NCI-H2227 (cell line): ENCODE results near the gene SYNDIG1L.
"Not testable (repeated sequence)": the region's sequence is repeated elsewhere in the genome, so short reads cannot be mapped to it uniquely, and the experiment has no call there.

Source experiments
- DNase-seq: peaks from one replicate; lab custom pipeline; 2025; ENCODE audit not compliant: unreplicated experiment; lab: John Stamatoyannopoulos, UW

Gene SYNDIG1L

GRCh38 chr14:74403619-74404417 is 22.2 kb downstream of the SYNDIG1L start:
- no peak for DNase-seq

- DNase-seq, result peak; percentile 10
Observed at GRCh38 chr14:74402401-74403251, 23.4 kb downstream of the SYNDIG1L start.

- peak; percentile 49 for DNase-seq
Observed at GRCh38 chr14:74401504-74402241, 24.3 kb downstream of the SYNDIG1L start.

GRCh38 chr14:74400919-74401503 is 25.0 kb downstream of the SYNDIG1L start:
- no peak for DNase-seq

GRCh38 chr14:74400031-74400685 is 25.9 kb downstream of the SYNDIG1L start:
- peak; percentile 30 for DNase-seq

- no peak for DNase-seq
Observed at GRCh38 chr14:74395094-74395493, 30.9 kb downstream of the SYNDIG1L start.

GRCh38 chr14:74394549-74394948 is 31.5 kb downstream of the SYNDIG1L start:
- DNase-seq, result no peak

GRCh38 chr14:74392616-74393570 is 33.1 kb downstream of the SYNDIG1L start:
- DNase-seq, result no peak

- no peak for DNase-seq
Observed at GRCh38 chr14:74391479-74391878, 34.5 kb downstream of the SYNDIG1L start.

- not testable (repeated sequence) for DNase-seq
Observed at GRCh38 chr14:74390505-74390904, 35.5 kb downstream of the SYNDIG1L start.

- DNase-seq, result no peak
Observed at GRCh38 chr14:74389980-74390379, 36.0 kb downstream of the SYNDIG1L start.

GRCh38 chr14:74382231-74382630 is 43.8 kb downstream of the SYNDIG1L start:
- DNase-seq, result no peak

- DNase-seq, result not testable (repeated sequence)
Observed at GRCh38 chr14:74381571-74381970, 44.4 kb downstream of the SYNDIG1L start.

- DNase-seq, result no peak
Observed at GRCh38 chr14:74380845-74381244, 45.2 kb downstream of the SYNDIG1L start.

GRCh38 chr14:74380172-74380571 is 45.8 kb downstream of the SYNDIG1L start:
- no peak for DNase-seq

- no peak for DNase-seq
Observed at GRCh38 chr14:74377976-74378690, 47.9 kb downstream of the SYNDIG1L start.

- DNase-seq, result no peak
Observed at GRCh38 chr14:74368441-74368840, 57.6 kb downstream of the SYNDIG1L start.

GRCh38 chr14:74368026-74368425 is 58.0 kb downstream of the SYNDIG1L start:
- no peak for DNase-seq
